SK-N-SH (cell line): ENCODE data around the gene EXOC6B.
"Not testable (repeated sequence)": the region's sequence is repeated elsewhere in the genome, so short reads cannot be mapped to it uniquely, and the experiment has no call there.

Source experiments
- CTCF ChIP-seq: fragments of 200-600 bp; sonication (generic); IDR thresholded peaks from 2 replicates; pipeline ENCODE4 v1.6.1; 2017; ENCODE audit warnings: antibody characterized with exemption, mild to moderate bottlenecking, moderate library complexity
- EP300 ChIP-seq, 2 experiments: IDR thresholded peaks; 2 replicates each; pipeline versions ENCODE4 v1.4.0 to v1.6.1; 2012; ENCODE audit warnings: borderline replicate concordance in 1 of 2, low read depth in 1 of 2, low read length in 1 of 2
- EZH2phosphoT487 ChIP-seq: fragments of 200-600 bp; sonication (generic); IDR thresholded peaks from 2 replicates; pipeline ENCODE4 v1.6.1; 2017; ENCODE audit warnings: low read depth, mixed run types, mild to moderate bottlenecking, antibody characterized with exemption, moderate library complexity, borderline replicate concordance
- GABPA ChIP-seq: IDR thresholded peaks from 2 replicates; pipeline ENCODE4 v1.4.0; 2012; ENCODE audit warnings: low read depth, mild to moderate bottlenecking
- MEF2A ChIP-seq: IDR thresholded peaks from 2 replicates; pipeline ENCODE4 v1.4.0; 2012; ENCODE audit warnings: low read depth, borderline replicate concordance
- MXI1 ChIP-seq: IDR thresholded peaks from 2 replicates; pipeline ENCODE4 v1.6.1; 2012; ENCODE audit warnings: mild to moderate bottlenecking, low read depth, low read length, improper control_type of control experiment
- NRF1 ChIP-seq: IDR thresholded peaks from 2 replicates; pipeline ENCODE4 v1.6.1; 2012; ENCODE audit warnings: low read depth, mild to moderate bottlenecking, low read length
- RAD21 ChIP-seq: IDR thresholded peaks from 2 replicates; pipeline ENCODE4 v1.6.1; 2012; ENCODE audit warnings: mild to moderate bottlenecking, low read length
- RCOR1 ChIP-seq: fragments of 150-350 bp; IDR thresholded peaks from 2 replicates; pipeline ENCODE4 v1.6.1; 2017; ENCODE audit warnings: antibody characterized with exemption, low read length
- REST ChIP-seq: IDR thresholded peaks from 2 replicates; pipeline ENCODE4 v1.6.1; 2012; ENCODE audit warnings: mild to moderate bottlenecking, low read depth, low read length, moderate library complexity
- TAF1 ChIP-seq: IDR thresholded peaks from 2 replicates; pipeline ENCODE4 v1.6.1; 2012; ENCODE audit warnings: low read depth, mild to moderate bottlenecking, low read length, moderate library complexity, borderline replicate concordance
- USF2 ChIP-seq: fragments of 150-350 bp; IDR thresholded peaks from 2 replicates; pipeline ENCODE4 v1.6.1; 2017; ENCODE audit warnings: antibody characterized with exemption, low read length, low read depth, borderline replicate concordance
- YY1 ChIP-seq: IDR thresholded peaks from 2 replicates; pipeline ENCODE4 v1.4.0; 2012; ENCODE audit warnings: low read depth, mild to moderate bottlenecking

DNA sequence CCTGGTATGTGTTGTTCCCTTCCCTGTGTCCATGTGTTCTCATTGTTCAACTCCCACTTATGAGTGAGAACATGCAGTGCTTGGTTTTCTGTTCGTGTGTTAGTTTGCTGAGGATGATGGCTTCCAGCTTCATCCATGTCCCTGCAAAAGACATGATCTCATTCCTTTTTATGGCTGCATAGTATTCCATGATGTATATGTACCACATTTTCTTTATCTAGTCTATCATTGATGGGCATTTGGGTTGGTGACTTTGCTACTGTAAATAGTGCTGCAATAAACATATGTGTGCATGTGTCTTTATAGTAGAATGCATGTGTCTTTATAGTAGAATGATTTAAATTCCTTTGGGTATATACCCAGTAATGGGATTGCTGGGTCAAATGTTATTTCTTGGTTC, 341.2 kb downstream of the EXOC6B start:
- not testable (repeated sequence) for TF ChIP-seq MXI1; EP300 (IDR thresholded peaks at IDR 0.05; ENCODE audit: borderline replicate concordance in 1 of 2, low read depth in 1 of 2, low read length in 1 of 2); CTCF; RAD21; NRF1; EZH2phosphoT487; YY1; TAF1; RCOR1; GABPA; USF2; REST; MEF2A
